NCI-H524 treated with DMSO at 0.1 percent for 48 hours (cell line): ENCODE data around the gene ATG5.
"Not testable (repeated sequence)": the region's sequence is repeated elsewhere in the genome, so short reads cannot be mapped to it uniquely, and the experiment has no call there.

Experiments
- DNase-seq: peaks from one replicate; lab custom pipeline; 2025; lab: John Stamatoyannopoulos, UW

Gene ATG5

GRCh38 chr6:106309766-106310373, 15.7 kb downstream of the ATG5 start:
- DNase-seq = no peak

- DNase-seq = no peak
Observed at GRCh38 chr6:106308985-106309384, 16.6 kb downstream of the ATG5 start.

GRCh38 chr6:106305740-106306139, 19.8 kb downstream of the ATG5 start:
- no peak for DNase-seq

- no peak for DNase-seq
Observed at GRCh38 chr6:106300944-106301343, 24.6 kb downstream of the ATG5 start.

GRCh38 chr6:106300020-106300780, 25.4 kb downstream of the ATG5 start:
- DNase-seq = no peak

- DNase-seq = no peak
Observed at GRCh38 chr6:106293116-106293515, 32.4 kb downstream of the ATG5 start.

- no peak for DNase-seq
Observed at GRCh38 chr6:106290954-106291353, 34.6 kb downstream of the ATG5 start.

GRCh38 chr6:106290032-106290431, 35.5 kb downstream of the ATG5 start:
- no peak for DNase-seq

GRCh38 chr6:106287215-106287614, 38.3 kb downstream of the ATG5 start:
- DNase-seq = no peak

- no peak for DNase-seq
Observed at GRCh38 chr6:106286746-106287145, 38.8 kb downstream of the ATG5 start.

- DNase-seq = no peak
Observed at GRCh38 chr6:106283481-106283880, 42.1 kb downstream of the ATG5 start.

- DNase-seq = no peak
Observed at GRCh38 chr6:106281661-106282060, 43.9 kb downstream of the ATG5 start.

GRCh38 chr6:106281088-106281487, 44.5 kb downstream of the ATG5 start:
- DNase-seq = no peak

GRCh38 chr6:106279179-106279578, 46.4 kb downstream of the ATG5 start:
- DNase-seq = no peak

GRCh38 chr6:106275692-106276091, 49.9 kb downstream of the ATG5 start:
- no peak for DNase-seq

- no peak for DNase-seq
Observed at GRCh38 chr6:106273087-106273486, 52.5 kb downstream of the ATG5 start.

- DNase-seq = no peak
Observed at GRCh38 chr6:106272287-106272686, 53.3 kb downstream of the ATG5 start.

GRCh38 chr6:106270414-106270813, 55.1 kb downstream of the ATG5 start:
- DNase-seq = no peak

GRCh38 chr6:106269268-106269919, 56.2 kb downstream of the ATG5 start:
- not testable (repeated sequence) for DNase-seq

- not testable (repeated sequence) for DNase-seq
Observed at GRCh38 chr6:106268500-106268899, 57.1 kb downstream of the ATG5 start.

- not testable (repeated sequence) for DNase-seq
Observed at GRCh38 chr6:106264433-106264832, 61.1 kb downstream of the ATG5 start.

- not testable (repeated sequence) for DNase-seq
Observed at GRCh38 chr6:106259748-106260147, 65.8 kb downstream of the ATG5 start.

GRCh38 chr6:106258726-106259125, 66.8 kb downstream of the ATG5 start:
- DNase-seq = no peak
